Measurements from ENCODE around the gene M1AP. TPM values are rescaled to one million over a fixed set of nuclear protein-coding genes. Genes with fewer than 3 reads are reported as not detected.

The M1AP gene
- polyA plus RNA-seq, 3 donors, result 1.00 to 4.6 (median 1.8) TPM

- Histone ChIP-seq H3K9ac (ENCODE audit: insufficient read depth, low read length, poor library complexity, severe bottlenecking) (no peak overlapping the region), H3K36me3 (replicated peaks in 1 of 2; ENCODE audit: control insufficient read depth in 1 of 2, insufficient read depth in 2 of 2, low read length in 2 of 2) (no peaks in the 10 kb centered on the region), H2AFZ (ENCODE audit: insufficient read depth, low read depth, low read length, poor library complexity, severe bottlenecking) (no peak overlapping the region), H3K4me2 (replicated peaks; ENCODE audit: extremely low read depth, low read length, poor library complexity, severe bottlenecking) (no peak overlapping the region), H4K20me1 (ENCODE audit: insufficient read depth, low read length) (no peaks in the 10 kb centered on the region), H3K79me2 (ENCODE audit: insufficient read depth, low read length) (no peaks in the 10 kb centered on the region), H3K4me1 (ENCODE audit: control insufficient read depth in 1 of 2, insufficient read depth in 2 of 2, low read length in 2 of 2) (peaks cover 18 to 19% of the 10 kb centered on the region in 2 donors), H3K9me3 (replicated peaks in 1 of 2; ENCODE audit: control insufficient read depth in 1 of 2, insufficient read depth in 1 of 2, low read length in 2 of 2) (no peaks in the 10 kb centered on the region), H3K27ac (ENCODE audit: low read depth in 1 of 2, low read length in 2 of 2) (no peak overlapping the region), H3K27me3 (ENCODE audit: control insufficient read depth in 2 of 2, insufficient read depth in 2 of 2, low read length in 2 of 2) (peaks cover 2 to 5% of the 10 kb centered on the region in 2 donors), H3K4me3 (replicated peaks in 1 of 3; ENCODE audit: low read depth in 2 of 3, low read length in 3 of 3) (no peak overlapping the region)
- intact Hi-C loops (cut with micrococcal nuclease), result loop anchor here (5.0 to 10.0 kb wide), 2 partner anchors 185 to 943 kb away; no protein-coding TSS in a partner anchor
- H3K4me1 Mint-ChIP-seq, result peaks cover 16% of the 10 kb centered on the region
- no peak overlapping the region for H3K4me3 Mint-ChIP-seq
- peaks cover 0 to 7% (median 0%) of the 10 kb centered on the region in 3 donors for H3K27me3 Mint-ChIP-seq (ENCODE audit: low read depth in 3 of 3)
- peak overlapping the region in 2 of 7 donors; percentile 27 to 79 for H3K27ac Mint-ChIP-seq
- TF ChIP-seq CTCF (IDR thresholded peaks at IDR 0.05), result no peak
- no peak for DNase-seq
- H3K36me3 Mint-ChIP-seq, result no peaks in the 10 kb centered on the region
- no peaks in the 10 kb centered on the region for H3K9me3 Mint-ChIP-seq
- 100% methylated on average over 3 of the region's 5 CpGs for WGBS (ENCODE audit: insufficient coverage)
Measured at GRCh38 chr2:74691929-74692328, 43.8 kb upstream of the M1AP start.

DNA sequence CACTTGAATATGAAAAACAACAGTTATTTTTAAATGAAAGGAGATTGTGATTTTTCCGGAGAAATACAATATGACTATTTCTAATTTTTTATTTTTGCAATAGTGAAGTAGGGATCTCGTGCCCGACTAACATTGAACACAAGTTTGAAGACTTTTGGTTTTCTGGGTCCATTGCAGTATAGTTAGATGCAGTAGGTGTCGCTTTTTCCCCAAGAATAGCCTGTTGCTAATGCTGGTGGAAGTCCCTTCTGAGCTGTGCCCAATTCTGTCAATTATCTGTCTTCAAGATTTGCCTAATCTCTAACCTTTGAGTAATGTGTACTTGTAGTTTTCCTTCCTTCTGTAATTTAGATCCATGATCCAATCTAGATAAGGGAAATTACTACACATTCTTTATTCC is 42.4 kb upstream of the M1AP start:
- Histone ChIP-seq H2AFZ (ENCODE audit: insufficient read depth, low read depth, low read length, poor library complexity, severe bottlenecking) (no peak overlapping the region), H3K4me2 (replicated peaks; ENCODE audit: extremely low read depth, low read length, poor library complexity, severe bottlenecking) (no peak overlapping the region), H3K4me1 (ENCODE audit: control insufficient read depth in 1 of 2, insufficient read depth in 2 of 2, low read length in 2 of 2) (peaks cover 18 to 19% of the 10 kb centered on the region in 2 donors), H3K79me2 (ENCODE audit: insufficient read depth, low read length) (no peaks in the 10 kb centered on the region), H4K20me1 (ENCODE audit: insufficient read depth, low read length) (no peaks in the 10 kb centered on the region), H3K27me3 (ENCODE audit: control insufficient read depth in 2 of 2, insufficient read depth in 2 of 2, low read length in 2 of 2) (peaks cover 2 to 5% of the 10 kb centered on the region in 2 donors), H3K9me3 (replicated peaks in 1 of 2; ENCODE audit: control insufficient read depth in 1 of 2, insufficient read depth in 1 of 2, low read length in 2 of 2) (no peaks in the 10 kb centered on the region), H3K4me3 (replicated peaks in 1 of 3; ENCODE audit: low read depth in 2 of 3, low read length in 3 of 3) (no peak overlapping the region), H3K36me3 (replicated peaks in 1 of 2; ENCODE audit: control insufficient read depth in 1 of 2, insufficient read depth in 2 of 2, low read length in 2 of 2) (no peaks in the 10 kb centered on the region), H3K27ac (ENCODE audit: low read depth in 1 of 2, low read length in 2 of 2) (no peak overlapping the region), H3K9ac (ENCODE audit: insufficient read depth, low read length, poor library complexity, severe bottlenecking) (no peak overlapping the region)
- Mint-ChIP-seq H3K9me3 (no peaks in the 10 kb centered on the region), H3K27ac (no peak overlapping the region), H3K36me3 (no peaks in the 10 kb centered on the region), H3K4me3 (no peak overlapping the region), H3K27me3 (ENCODE audit: low read depth in 3 of 3) (peaks cover 0 to 7% (median 0%) of the 10 kb centered on the region in 3 donors), H3K4me1 (peaks cover 16% of the 10 kb centered on the region)
- peak; percentile 51 to 67 (median 63) for DNase-seq
- 17% methylated on average over 2 of the region's 4 CpGs for WGBS (ENCODE audit: insufficient coverage)
- TF ChIP-seq CTCF (IDR thresholded peaks at IDR 0.05), result peak; percentile 83
- intact Hi-C loops (cut with micrococcal nuclease), result loop anchor here (5.0 to 10.0 kb wide), 2 partner anchors 187 to 944 kb away; no protein-coding TSS in a partner anchor

Measured in CD14-positive monocyte (primary cell).